Measurements from ENCODE around the gene ZDHHC19. TPM values are rescaled to one million over a fixed set of nuclear protein-coding genes. Genes with fewer than 3 reads are reported as not detected.
"Not testable (repeated sequence)": the region's sequence is repeated elsewhere in the genome, so short reads cannot be mapped to it uniquely, and the experiment has no call there.

Gene ZDHHC19
- 0.36 TPM in 1 of 2 replicates, not detected in the other for total RNA-seq

GRCh38 chr3:196210673-196211556, at the start of gene ZDHHC19:
Gene ZDHHC19 (minus strand): TSS chr3:196211400. CDS start chr3:196211315, 85 bp downstream.
- intact Hi-C loops (cut with micrococcal nuclease): no loop called here
- H3K4me3 Mint-ChIP-seq: no peak within 1 kb of the TSS
- H3K36me3 Mint-ChIP-seq (ENCODE audit: low read depth): no peaks in the 10 kb centered on the region
- no peaks in the 10 kb centered on the region for H3K9me3 Mint-ChIP-seq
- H3K4me1 Mint-ChIP-seq (ENCODE audit: low read depth): peaks cover 4% of the 10 kb centered on the region
- no peak for DNase-seq (ENCODE audit: low spot score)
- H3K27ac Mint-ChIP-seq: no peak within 1 kb of the TSS
- peaks cover 7% of the 10 kb centered on the region for H3K27me3 Mint-ChIP-seq (ENCODE audit: insufficient read depth)

DNA sequence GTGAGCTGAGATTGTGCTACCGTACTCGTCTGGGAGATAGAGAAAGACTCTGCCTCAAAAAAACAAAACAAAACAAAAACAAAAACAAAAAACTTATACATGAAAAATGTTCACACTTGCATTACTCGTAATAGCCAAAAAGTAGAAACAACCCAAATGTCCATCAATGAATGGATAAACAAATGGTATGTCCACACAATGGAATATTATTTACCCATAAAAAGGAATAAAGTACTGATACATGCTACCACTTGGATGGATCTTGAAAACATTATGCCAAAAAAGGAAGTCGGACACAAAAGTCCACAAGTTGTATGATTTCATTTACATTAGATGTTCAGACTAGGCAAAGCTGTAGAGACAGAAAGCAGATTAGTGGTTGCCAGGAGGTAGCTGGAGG, 49.6 kb upstream of the ZDHHC19 start:
- intact Hi-C loops (cut with micrococcal nuclease): no loop called here
- Mint-ChIP-seq H3K4me1 (ENCODE audit: low read depth) (peaks cover 11% of the 10 kb centered on the region), H3K27ac (no peak overlapping the region), H3K9me3 (peaks cover 4% of the 10 kb centered on the region), H3K4me3 (no peak overlapping the region), H3K36me3 (ENCODE audit: low read depth) (peaks cover 30% of the 10 kb centered on the region), H3K27me3 (ENCODE audit: insufficient read depth) (no peaks in the 10 kb centered on the region)
- DNase-seq (ENCODE audit: low spot score): no peak

GRCh38 chr3:196255776-196256175, 44.6 kb upstream of the ZDHHC19 start:
- Mint-ChIP-seq H3K4me1 (ENCODE audit: low read depth) (peaks cover 12% of the 10 kb centered on the region), H3K27ac (peak overlapping the region; percentile 16), H3K9me3 (peaks cover under 1% of the 10 kb centered on the region), H3K36me3 (ENCODE audit: low read depth) (peaks cover 22% of the 10 kb centered on the region), H3K27me3 (ENCODE audit: insufficient read depth) (no peaks in the 10 kb centered on the region), H3K4me3 (no peak overlapping the region)
- intact Hi-C loops (cut with micrococcal nuclease): no loop called here
- DNase-seq (ENCODE audit: low spot score): no peak

- no peaks in the 10 kb centered on the region for H3K9me3 Mint-ChIP-seq
- DNase-seq (ENCODE audit: low spot score): no peak
- intact Hi-C loops (cut with micrococcal nuclease): no loop called here
- H3K4me1 Mint-ChIP-seq (ENCODE audit: low read depth): peaks cover 12% of the 10 kb centered on the region
- peak overlapping the region; percentile 6 for H3K27ac Mint-ChIP-seq
- no peaks in the 10 kb centered on the region for H3K27me3 Mint-ChIP-seq (ENCODE audit: insufficient read depth)
- H3K4me3 Mint-ChIP-seq: no peak overlapping the region
- H3K36me3 Mint-ChIP-seq (ENCODE audit: low read depth): peaks cover 21% of the 10 kb centered on the region
Observed at GRCh38 chr3:196254376-196255283, 43.4 kb upstream of the ZDHHC19 start.

DNA sequence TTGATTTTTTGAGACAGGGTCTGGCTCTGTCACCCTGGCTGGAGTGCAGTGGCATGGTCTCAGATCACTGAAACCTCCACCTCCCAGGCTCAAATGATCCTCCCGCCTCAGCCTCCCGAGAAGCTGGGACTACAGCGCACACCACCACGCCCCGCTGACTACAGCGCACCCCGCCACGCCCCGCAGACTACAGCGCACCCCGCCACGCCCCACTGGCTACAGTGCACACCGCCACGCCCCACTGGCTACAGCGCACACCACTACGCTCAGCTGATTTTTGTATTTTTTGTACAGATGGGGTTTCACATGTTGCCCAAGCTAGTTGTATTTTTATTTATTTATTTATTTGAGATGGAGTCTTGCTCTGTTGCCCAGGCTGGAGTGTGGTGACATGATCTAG, 40.7 kb upstream of the ZDHHC19 start:
- Mint-ChIP-seq H3K27me3 (ENCODE audit: insufficient read depth) (no peaks in the 10 kb centered on the region), H3K27ac (no peak overlapping the region), H3K4me1 (ENCODE audit: low read depth) (peaks cover 10% of the 10 kb centered on the region), H3K36me3 (ENCODE audit: low read depth) (peaks cover 18% of the 10 kb centered on the region), H3K4me3 (no peak overlapping the region), H3K9me3 (no peaks in the 10 kb centered on the region)
- intact Hi-C loops (cut with micrococcal nuclease): no loop called here
- no peak for DNase-seq (ENCODE audit: low spot score)

DNA sequence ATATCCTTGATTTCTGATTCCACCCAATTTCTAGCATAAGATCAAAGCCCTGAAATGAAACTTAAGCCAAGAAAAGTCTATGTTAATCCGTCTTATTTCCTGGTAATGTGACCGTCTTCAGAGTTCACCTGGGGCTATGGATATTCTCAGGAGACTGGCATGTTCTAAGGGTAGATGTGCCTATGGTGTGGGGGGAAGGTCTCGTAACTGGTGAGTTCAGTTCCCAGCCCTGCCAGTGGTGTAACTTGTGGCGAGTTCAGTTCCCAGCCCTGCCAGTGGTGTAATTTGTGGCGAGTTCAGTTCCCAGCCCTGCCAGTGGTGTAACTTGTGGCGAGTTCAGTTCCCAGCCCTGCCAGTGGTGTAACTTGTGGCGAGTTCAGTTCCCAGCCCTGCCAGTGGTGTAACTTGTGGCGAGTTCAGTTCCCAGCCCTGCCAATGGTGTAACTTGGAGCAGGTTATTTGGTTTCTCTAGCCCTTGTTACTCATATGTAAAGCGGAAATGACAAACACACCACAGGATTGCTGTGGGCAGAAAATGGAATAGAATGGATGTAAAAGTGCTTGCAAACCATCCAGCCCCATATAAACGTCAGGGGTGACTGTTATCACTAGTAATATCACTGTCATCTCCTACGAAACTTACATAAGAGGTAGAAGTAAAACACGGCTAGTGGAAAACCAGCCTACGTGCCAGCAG, 35.6 kb upstream of the ZDHHC19 start:
- Mint-ChIP-seq H3K4me3 (no peak overlapping the region), H3K27ac (no peak overlapping the region), H3K4me1 (ENCODE audit: low read depth) (peaks cover 4% of the 10 kb centered on the region), H3K27me3 (ENCODE audit: insufficient read depth) (no peaks in the 10 kb centered on the region), H3K36me3 (ENCODE audit: low read depth) (peaks cover 23% of the 10 kb centered on the region), H3K9me3 (no peaks in the 10 kb centered on the region)
- no peak for DNase-seq (ENCODE audit: low spot score)
- intact Hi-C loops (cut with micrococcal nuclease): no loop called here

DNA sequence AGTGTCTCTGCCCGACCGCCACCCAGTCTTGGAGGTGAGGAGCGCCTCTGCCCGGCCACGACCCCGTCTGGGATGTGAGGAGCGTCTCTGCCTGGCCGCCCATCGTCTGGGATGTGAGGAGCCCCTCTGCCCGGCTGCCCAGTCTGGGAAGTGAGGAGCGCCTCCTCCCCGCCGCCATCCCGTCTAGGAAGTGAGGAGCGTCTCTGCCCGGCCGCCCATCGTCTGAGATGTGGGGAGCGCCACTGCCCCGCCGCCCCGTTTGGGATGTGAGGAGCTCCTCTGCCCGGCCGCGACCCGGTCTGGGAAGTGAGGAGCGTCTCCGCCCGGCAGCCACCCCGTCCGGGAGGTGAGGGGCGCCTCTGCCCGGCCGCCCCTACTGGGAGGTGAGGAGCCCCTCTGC, 33.0 kb upstream of the ZDHHC19 start:
- peaks cover 31% of the 10 kb centered on the region for H3K36me3 Mint-ChIP-seq (ENCODE audit: low read depth)
- H3K9me3 Mint-ChIP-seq; H3K4me3 Mint-ChIP-seq; H3K27me3 Mint-ChIP-seq (ENCODE audit: insufficient read depth); H3K27ac Mint-ChIP-seq; DNase-seq (ENCODE audit: low spot score); intact Hi-C loops (cut with micrococcal nuclease); H3K4me1 Mint-ChIP-seq (ENCODE audit: low read depth): not testable (repeated sequence)

- no peaks in the 10 kb centered on the region for H3K27me3 Mint-ChIP-seq (ENCODE audit: insufficient read depth)
- H3K4me1 Mint-ChIP-seq (ENCODE audit: low read depth): peaks cover 5% of the 10 kb centered on the region
- intact Hi-C loops (cut with micrococcal nuclease): no loop called here
- no peak overlapping the region for H3K4me3 Mint-ChIP-seq
- H3K9me3 Mint-ChIP-seq: no peaks in the 10 kb centered on the region
- peaks cover 44% of the 10 kb centered on the region for H3K36me3 Mint-ChIP-seq (ENCODE audit: low read depth)
- H3K27ac Mint-ChIP-seq: no peak overlapping the region
- no peak for DNase-seq (ENCODE audit: low spot score)
Observed at GRCh38 chr3:196241704-196242103, 30.5 kb upstream of the ZDHHC19 start.

DNA sequence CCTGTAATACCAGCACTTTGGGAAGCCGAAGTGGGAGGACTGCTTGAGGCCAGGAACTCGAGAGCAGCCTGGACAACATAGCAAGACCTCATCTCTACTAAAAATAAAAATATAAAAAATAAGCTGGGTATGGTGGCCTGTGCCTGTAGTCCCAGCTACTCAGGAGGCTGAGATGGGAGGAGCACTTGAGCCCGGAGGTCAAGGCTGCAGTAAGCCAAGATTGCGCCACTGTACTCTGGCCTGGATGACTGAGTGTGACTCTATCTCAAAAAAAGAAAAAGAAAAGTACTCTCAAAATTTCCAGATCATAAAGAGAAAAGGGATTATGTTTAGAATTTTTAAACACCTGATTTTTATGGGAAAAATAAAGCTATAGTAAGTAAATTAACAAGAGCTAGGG, 29.2 kb upstream of the ZDHHC19 start:
- H3K9me3 Mint-ChIP-seq: no peaks in the 10 kb centered on the region

DNA sequence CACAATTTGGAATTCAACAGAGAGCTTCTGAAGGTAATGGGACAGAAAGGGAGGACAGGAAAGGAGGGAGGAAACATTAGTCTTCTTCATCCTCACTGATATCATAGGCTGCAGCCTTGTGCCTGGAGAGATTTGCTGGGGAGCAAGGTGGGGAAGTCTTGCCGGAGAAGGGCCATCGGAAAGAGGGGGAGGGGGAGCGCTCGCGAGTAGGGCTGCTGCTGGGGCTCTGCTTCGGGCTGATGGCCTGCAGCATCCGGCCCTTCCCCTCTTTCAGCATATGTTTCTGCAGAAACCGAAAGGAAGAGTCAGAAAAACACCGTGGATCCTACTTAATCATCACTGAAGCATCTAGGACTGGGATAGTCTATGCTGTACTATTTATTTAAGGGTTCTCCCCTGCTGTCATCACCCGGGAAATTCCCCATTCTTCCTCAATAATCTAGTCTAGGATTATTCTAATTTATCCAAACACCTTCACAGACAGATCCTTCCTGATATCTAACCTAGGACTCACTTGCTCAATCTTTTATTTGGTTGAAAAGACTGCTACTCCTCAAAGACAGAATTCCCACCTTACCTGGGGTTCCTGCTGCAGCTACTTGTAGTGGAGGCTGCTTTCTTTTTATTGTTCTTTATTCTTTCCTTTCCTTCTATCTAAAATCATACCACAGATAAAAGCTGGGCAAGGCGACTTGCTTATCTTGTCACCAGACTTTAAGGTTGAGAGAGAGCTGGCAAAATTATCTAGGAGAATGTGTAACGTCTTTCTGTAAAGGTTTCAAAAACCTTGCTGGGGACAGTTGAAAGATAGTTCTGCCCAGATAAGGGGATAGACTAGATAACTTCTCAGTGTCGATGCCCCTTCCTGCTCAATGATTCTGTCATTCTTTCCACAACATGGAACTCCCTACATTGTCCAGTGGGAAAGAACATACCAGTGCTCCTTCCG, 27.7 kb upstream of the ZDHHC19 start:
- no peak for DNase-seq (ENCODE audit: low spot score)
- H3K36me3 Mint-ChIP-seq (ENCODE audit: low read depth): peaks cover 41% of the 10 kb centered on the region
- H3K27me3 Mint-ChIP-seq (ENCODE audit: insufficient read depth): no peaks in the 10 kb centered on the region
- intact Hi-C loops (cut with micrococcal nuclease): no loop called here
- H3K9me3 Mint-ChIP-seq: no peaks in the 10 kb centered on the region
- H3K4me1 Mint-ChIP-seq (ENCODE audit: low read depth): peaks cover 5% of the 10 kb centered on the region
- no peak overlapping the region for H3K4me3 Mint-ChIP-seq
- no peak overlapping the region for H3K27ac Mint-ChIP-seq

More for the DNA sequence above, 29.2 kb upstream of the ZDHHC19 start:
- Mint-ChIP-seq H3K36me3 (ENCODE audit: low read depth) (peaks cover 44% of the 10 kb centered on the region), H3K4me3 (no peak overlapping the region), H3K27me3 (ENCODE audit: insufficient read depth) (no peaks in the 10 kb centered on the region), H3K4me1 (ENCODE audit: low read depth) (peaks cover 5% of the 10 kb centered on the region), H3K27ac (no peak overlapping the region)
- no peak for DNase-seq (ENCODE audit: low spot score)
- intact Hi-C loops (cut with micrococcal nuclease): no loop called here

- H3K27ac Mint-ChIP-seq: peak overlapping the region; percentile 43
- H3K36me3 Mint-ChIP-seq (ENCODE audit: low read depth): peaks cover 50% of the 10 kb centered on the region
- no peak for DNase-seq (ENCODE audit: low spot score)
- H3K9me3 Mint-ChIP-seq: no peaks in the 10 kb centered on the region
- intact Hi-C loops (cut with micrococcal nuclease): no loop called here
- no peak overlapping the region for H3K4me3 Mint-ChIP-seq
- no peaks in the 10 kb centered on the region for H3K27me3 Mint-ChIP-seq (ENCODE audit: insufficient read depth)
- H3K4me1 Mint-ChIP-seq (ENCODE audit: low read depth): peaks cover 18% of the 10 kb centered on the region
Observed at GRCh38 chr3:196237203-196237602, 26.0 kb upstream of the ZDHHC19 start.

DNA sequence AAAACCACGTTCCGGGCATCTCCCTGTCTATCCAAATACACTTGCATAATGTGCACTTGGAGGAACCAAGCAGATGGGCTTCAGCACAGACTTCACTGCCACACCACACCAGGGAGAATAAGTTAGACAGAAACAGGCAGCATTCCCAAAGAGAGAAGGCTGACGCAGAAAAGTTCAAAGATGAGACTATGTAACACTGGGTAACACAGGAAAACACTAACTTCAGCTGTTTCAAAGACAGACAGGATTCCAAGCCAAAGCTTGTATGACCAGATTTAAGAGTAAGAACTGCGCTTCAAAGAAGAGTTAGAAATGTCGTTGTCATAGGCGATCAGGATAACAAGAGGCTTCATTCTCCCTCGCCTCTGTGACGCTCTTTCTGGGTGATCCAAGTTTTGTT, 25.0 kb upstream of the ZDHHC19 start:
- DNase-seq (ENCODE audit: low spot score): no peak
- Mint-ChIP-seq H3K36me3 (ENCODE audit: low read depth) (peaks cover 44% of the 10 kb centered on the region), H3K27ac (no peak overlapping the region), H3K9me3 (no peaks in the 10 kb centered on the region), H3K4me3 (no peak overlapping the region), H3K4me1 (ENCODE audit: low read depth) (peaks cover 19% of the 10 kb centered on the region), H3K27me3 (ENCODE audit: insufficient read depth) (no peaks in the 10 kb centered on the region)
- intact Hi-C loops (cut with micrococcal nuclease): no loop called here
